Measurements from ENCODE around the gene HMCN2.

GRCh38 chr9:130327070-130327780 lies 61.7 kb downstream of the HMCN2 start:
- TF ChIP-seq CEBPB (IDR thresholded peaks at IDR 0.05) (no peak), TEAD4 (IDR thresholded peaks at IDR 0.05) (no peak), EP300 (IDR thresholded peaks at IDR 0.05; ENCODE audit: borderline replicate concordance) (no peak), MAX (IDR thresholded peaks at IDR 0.05) (no peak), REST (IDR thresholded peaks at IDR 0.05; ENCODE audit: low read depth) (no peak), YY1 (IDR thresholded peaks at IDR 0.05; ENCODE audit: low read depth) (no peak), FOXM1 (IDR thresholded peaks at IDR 0.05; ENCODE audit: borderline replicate concordance, low read depth) (no peak), EGR1 (IDR thresholded peaks at IDR 0.05) (no peak), USF1 (IDR thresholded peaks at IDR 0.05) (no peak), CREB1 (IDR thresholded peaks at IDR 0.05; ENCODE audit: low read depth) (no peak), RAD21 (IDR thresholded peaks at IDR 0.05; ENCODE audit: low read depth) (peak; percentile 43; the same call in 1 of the 2 replicates), TAF1 (IDR thresholded peaks at IDR 0.05; ENCODE audit: low read depth) (no peak), TCF12 (IDR thresholded peaks at IDR 0.05; ENCODE audit: low read depth) (no peak)
